ENCODE data around the gene DRD4.
"Not testable (repeated sequence)": the region's sequence is repeated elsewhere in the genome, so short reads cannot be mapped to it uniquely, and the experiment has no call there.

Gene DRD4

GRCh38 chr11:641806-642370, 4.8 kb downstream of the DRD4 start:
- no peak for DNase-seq (ENCODE audit: low read depth in 4 of 4, low spot score in 1 of 4)

GRCh38 chr11:643366-643765, 6.3 kb downstream of the DRD4 start:
- no peak for DNase-seq (ENCODE audit: low read depth in 4 of 4, low spot score in 1 of 4)

- DNase-seq (ENCODE audit: low read depth in 4 of 4, low spot score in 1 of 4) = no peak
Observed at GRCh38 chr11:643849-644738, 7.0 kb downstream of the DRD4 start.

GRCh38 chr11:645536-645935, 8.5 kb downstream of the DRD4 start:
- DNase-seq (ENCODE audit: low read depth in 4 of 4, low spot score in 1 of 4) = no peak

GRCh38 chr11:646214-646613, 9.1 kb downstream of the DRD4 start:
- DNase-seq (ENCODE audit: low read depth in 4 of 4, low spot score in 1 of 4) = no peak

GRCh38 chr11:647672-648158, 10.6 kb downstream of the DRD4 start:
- not testable (repeated sequence) for DNase-seq (ENCODE audit: low read depth in 4 of 4, low spot score in 1 of 4)

- DNase-seq (ENCODE audit: low read depth in 4 of 4, low spot score in 1 of 4) = no peak
Observed at GRCh38 chr11:650482-650881, 13.4 kb downstream of the DRD4 start.

- not testable (repeated sequence) for DNase-seq (ENCODE audit: low read depth in 4 of 4, low spot score in 1 of 4)
Observed at GRCh38 chr11:653136-653535, 16.1 kb downstream of the DRD4 start.

GRCh38 chr11:653837-654236, 16.8 kb downstream of the DRD4 start:
- DNase-seq (ENCODE audit: low read depth in 4 of 4, low spot score in 1 of 4) = no peak

GRCh38 chr11:654444-654843, 17.4 kb downstream of the DRD4 start:
- DNase-seq (ENCODE audit: low read depth in 4 of 4, low spot score in 1 of 4) = not testable (repeated sequence)

- no peak for DNase-seq (ENCODE audit: low read depth in 4 of 4, low spot score in 1 of 4)
Observed at GRCh38 chr11:655036-655726, 18.1 kb downstream of the DRD4 start.

GRCh38 chr11:656426-656825, 19.4 kb downstream of the DRD4 start:
- DNase-seq (ENCODE audit: low read depth in 4 of 4, low spot score in 1 of 4) = no peak

GRCh38 chr11:656866-657265, 19.8 kb downstream of the DRD4 start:
- no peak for DNase-seq (ENCODE audit: low read depth in 4 of 4, low spot score in 1 of 4)

GRCh38 chr11:657691-658126, 20.6 kb downstream of the DRD4 start:
- no peak for DNase-seq (ENCODE audit: low read depth in 4 of 4, low spot score in 1 of 4)

GRCh38 chr11:659532-660085, 22.5 kb downstream of the DRD4 start:
- DNase-seq (ENCODE audit: low read depth in 4 of 4, low spot score in 1 of 4) = no peak

- no peak for DNase-seq (ENCODE audit: low read depth in 4 of 4, low spot score in 1 of 4)
Observed at GRCh38 chr11:660281-660680, 23.2 kb downstream of the DRD4 start.

GRCh38 chr11:660681-661444, 23.8 kb downstream of the DRD4 start:
- no peak for DNase-seq (ENCODE audit: low read depth in 4 of 4, low spot score in 1 of 4)

- no peak for DNase-seq (ENCODE audit: low read depth in 4 of 4, low spot score in 1 of 4)
Observed at GRCh38 chr11:662689-663274, 25.7 kb downstream of the DRD4 start.

GRCh38 chr11:665062-665703, 28.1 kb downstream of the DRD4 start:
- DNase-seq (ENCODE audit: low read depth in 4 of 4, low spot score in 1 of 4) = no peak

- DNase-seq (ENCODE audit: low read depth in 4 of 4, low spot score in 1 of 4) = no peak
Observed at GRCh38 chr11:665704-666281, 28.7 kb downstream of the DRD4 start.

Data from stimulated activated CD4-positive, alpha-beta T cell treated with anti-CD3 and anti-CD28 coated beads, Interleukin-1b, Interleukin-23, amount 100 ng/mL, for 24 hours (primary cell).